ENCODE results near the gene PLXNA4.

Gene PLXNA4

GRCh38 chr7:132142006-132142405, 434.3 kb downstream of the PLXNA4 start:
- no peak for DNase-seq (ENCODE audit: low spot score)

- no peak for DNase-seq (ENCODE audit: low spot score)
Measured at GRCh38 chr7:132141109-132141508, 435.2 kb downstream of the PLXNA4 start.

DNA sequence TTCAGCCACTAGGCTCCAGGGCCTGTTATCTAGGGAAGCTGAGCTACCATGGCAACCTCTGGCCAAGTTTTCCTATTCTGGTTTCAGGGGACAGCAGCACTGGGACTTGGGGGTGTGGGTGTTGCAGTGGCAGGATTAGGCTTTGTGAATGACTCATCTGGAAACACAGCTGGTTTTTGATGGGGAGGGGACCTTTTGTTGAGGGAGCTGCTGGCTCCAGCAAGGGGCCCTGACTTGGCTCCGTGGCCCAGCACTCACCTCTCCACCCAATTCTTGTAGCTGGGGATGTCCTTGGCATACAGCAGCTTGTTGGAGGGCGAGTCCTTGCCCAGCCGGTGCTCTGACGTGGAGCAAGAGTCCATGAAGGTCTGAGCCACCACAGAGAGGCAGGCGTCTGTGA, 435.9 kb downstream of the PLXNA4 start:
- DNase-seq (ENCODE audit: low spot score): no peak

DNA sequence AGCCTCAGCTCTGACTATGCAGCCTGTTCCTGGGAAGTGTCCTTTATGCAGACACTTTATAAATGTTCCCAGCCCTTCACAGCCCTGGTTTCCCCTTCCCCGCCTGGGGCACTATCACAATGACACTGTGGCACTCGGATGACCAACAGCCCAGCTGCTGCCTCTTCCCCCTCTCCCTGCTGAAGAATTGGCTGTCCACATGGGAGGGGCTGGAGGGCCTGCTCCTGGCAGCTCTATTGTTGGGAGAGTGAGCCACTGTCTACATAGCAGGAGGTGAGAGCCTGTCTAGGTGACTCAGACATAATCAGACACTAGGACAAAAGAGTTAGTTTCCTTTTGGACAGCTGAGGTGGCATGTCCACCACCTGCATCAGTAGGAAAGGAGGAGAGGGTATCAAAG, 437.5 kb downstream of the PLXNA4 start:
- DNase-seq (ENCODE audit: low spot score): no peak

DNA sequence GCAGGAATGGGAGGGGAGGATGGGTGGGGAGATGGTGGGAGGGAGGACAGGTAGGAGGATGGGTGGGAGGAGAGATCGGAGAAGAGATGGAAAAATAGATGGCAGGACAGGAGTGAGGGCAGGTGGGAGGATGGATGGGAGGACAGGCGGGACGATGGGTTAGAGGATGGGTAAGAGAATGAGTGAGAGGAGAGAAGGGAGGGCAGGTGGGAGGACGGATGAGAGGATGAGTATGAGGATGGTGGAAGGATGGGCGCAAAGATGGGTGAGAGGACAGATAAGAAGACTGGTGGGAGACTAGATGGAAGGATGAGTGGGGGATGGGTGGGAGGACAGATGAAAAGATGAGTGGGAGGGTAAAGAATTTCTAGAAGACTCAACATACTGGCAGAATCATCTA, 438.6 kb downstream of the PLXNA4 start:
- no peak for DNase-seq (ENCODE audit: low spot score)

GRCh38 chr7:132135746-132136385, 440.4 kb downstream of the PLXNA4 start:
- no peak for DNase-seq (ENCODE audit: low spot score)

DNA sequence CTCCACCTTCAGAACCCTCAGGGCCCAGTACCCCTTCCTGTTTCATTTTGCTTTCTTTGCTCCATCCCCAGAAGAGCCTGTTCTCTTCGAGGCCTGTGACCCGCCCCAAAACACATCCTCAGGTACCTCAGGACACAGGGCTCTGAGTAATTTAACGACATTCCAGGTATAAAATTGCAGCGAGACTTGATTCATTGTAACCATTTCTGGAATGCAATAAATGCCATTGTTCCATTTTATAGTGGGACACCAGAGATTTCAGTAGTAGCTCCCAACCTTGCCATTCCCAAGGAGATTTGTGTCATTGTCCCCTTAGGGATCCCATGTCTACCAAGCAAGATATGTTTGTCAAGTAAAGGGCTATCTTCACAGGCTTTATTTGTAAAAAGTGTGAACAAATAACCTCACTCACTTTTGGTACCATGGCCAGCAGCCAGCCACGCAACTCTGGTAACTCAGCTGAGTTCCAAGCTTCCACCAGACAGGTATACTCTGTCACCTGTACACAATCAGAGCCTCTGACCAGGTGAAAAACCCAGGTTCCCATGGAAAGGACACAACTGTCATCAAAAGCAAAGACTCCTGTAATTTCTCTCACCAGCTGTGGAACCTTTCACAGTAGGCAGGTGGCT, 441.3 kb downstream of the PLXNA4 start:
- no peak for DNase-seq (ENCODE audit: low spot score)

DNA sequence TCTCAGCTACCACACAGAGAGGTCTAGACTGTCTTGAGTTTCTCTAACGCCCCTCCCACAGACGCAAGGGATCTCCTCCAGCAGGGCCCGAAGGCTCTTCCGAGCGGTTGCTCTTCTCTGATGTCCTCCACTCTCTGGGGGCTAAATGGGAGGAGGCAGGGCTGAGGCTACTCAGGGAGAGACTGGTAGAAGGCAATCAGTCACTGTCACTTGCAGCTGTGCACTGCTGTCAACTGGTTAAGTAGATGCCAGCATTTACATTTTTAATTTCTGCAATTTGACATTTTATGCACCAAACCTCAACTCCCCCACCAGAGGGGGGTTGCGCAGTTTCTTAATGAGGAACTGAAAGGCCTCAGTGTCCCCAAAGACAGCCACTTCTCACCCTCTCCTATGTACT, 442.8 kb downstream of the PLXNA4 start:
- no peak for DNase-seq (ENCODE audit: low spot score)

- no peak for DNase-seq (ENCODE audit: low spot score)
Measured at GRCh38 chr7:132131196-132131595, 445.1 kb downstream of the PLXNA4 start.

DNA sequence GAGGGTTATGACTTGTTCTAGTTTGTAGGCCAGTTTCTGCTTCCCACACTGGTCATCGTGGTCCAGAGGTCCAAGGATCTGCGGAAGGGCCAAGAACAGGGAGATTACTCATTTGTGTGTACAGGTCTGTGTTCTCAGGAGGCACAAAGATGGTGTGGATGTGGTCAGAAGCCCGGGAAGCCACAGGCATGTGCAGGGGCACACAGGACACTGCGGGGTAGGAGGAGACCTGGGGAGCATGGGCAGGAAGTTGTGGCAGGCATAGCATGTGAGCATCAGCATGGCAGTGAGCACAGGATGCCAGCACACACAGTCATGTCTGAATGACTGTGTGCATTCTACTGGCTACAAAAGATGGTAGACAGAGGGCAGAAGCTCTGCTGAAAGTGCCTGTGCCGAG, 445.8 kb downstream of the PLXNA4 start:
- DNase-seq (ENCODE audit: low spot score): no peak

GRCh38 chr7:132125872-132126595, 450.2 kb downstream of the PLXNA4 start:
- DNase-seq (ENCODE audit: low spot score): no peak

DNA sequence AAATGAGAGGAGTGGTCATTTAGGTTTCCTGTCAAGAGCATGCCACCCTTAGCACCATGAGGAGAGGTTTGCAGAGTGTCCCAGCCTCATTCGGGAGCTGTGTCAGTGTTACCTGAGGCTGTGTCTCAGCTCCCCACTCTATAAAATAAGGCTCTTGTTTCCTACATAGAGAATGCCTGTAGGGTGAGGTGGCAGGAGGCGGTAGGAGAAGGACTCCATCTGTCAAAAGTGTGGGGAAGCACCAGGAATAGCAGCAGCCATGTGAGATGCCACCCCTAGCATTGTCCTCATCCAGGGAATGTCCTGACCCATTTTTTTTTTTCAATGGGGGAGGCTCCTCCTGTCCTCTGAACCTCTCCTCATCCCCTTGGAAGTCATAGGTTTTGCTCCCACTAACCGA, 451.2 kb downstream of the PLXNA4 start:
- no peak for DNase-seq (ENCODE audit: low spot score)

GRCh38 chr7:132124575-132124974, 451.7 kb downstream of the PLXNA4 start:
- no peak for DNase-seq (ENCODE audit: low spot score)

DNA sequence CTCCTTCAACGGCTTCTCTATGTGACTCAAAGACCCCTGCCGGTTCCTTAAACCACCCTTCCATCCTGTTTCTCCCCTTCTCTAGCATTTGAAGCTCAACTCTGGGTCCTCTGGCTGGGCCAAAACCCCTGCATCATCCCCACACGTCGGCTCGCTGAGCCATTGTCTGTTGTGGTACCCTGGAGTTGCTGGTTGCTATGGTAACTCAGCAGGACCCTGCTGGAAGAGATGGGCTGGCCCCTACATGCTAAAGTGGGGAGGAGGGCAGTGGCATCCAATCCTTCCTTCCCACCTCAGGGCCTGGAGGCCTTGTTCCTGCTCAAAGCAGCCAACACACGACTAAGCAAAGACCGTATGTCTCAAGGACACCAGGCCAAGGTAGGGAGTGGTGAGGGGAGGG, 452.5 kb downstream of the PLXNA4 start:
- DNase-seq (ENCODE audit: low spot score): no peak

- no peak for DNase-seq (ENCODE audit: low spot score)
Measured at GRCh38 chr7:132122901-132123300, 453.4 kb downstream of the PLXNA4 start.

- DNase-seq (ENCODE audit: low spot score): no peak
Measured at GRCh38 chr7:132121987-132122386, 454.3 kb downstream of the PLXNA4 start.

- DNase-seq (ENCODE audit: low spot score): no peak
Measured at GRCh38 chr7:132118641-132119040, 457.6 kb downstream of the PLXNA4 start.

- no peak for DNase-seq (ENCODE audit: low spot score)
Measured at GRCh38 chr7:132117636-132118035, 458.6 kb downstream of the PLXNA4 start.

- no peak for DNase-seq (ENCODE audit: low spot score)
Measured at GRCh38 chr7:132117181-132117580, 459.1 kb downstream of the PLXNA4 start.

- DNase-seq (ENCODE audit: low spot score): no peak
Measured at GRCh38 chr7:132116369-132116768, 459.9 kb downstream of the PLXNA4 start.

- DNase-seq (ENCODE audit: low spot score): no peak
Measured at GRCh38 chr7:132115758-132116157, 460.5 kb downstream of the PLXNA4 start.

DNA sequence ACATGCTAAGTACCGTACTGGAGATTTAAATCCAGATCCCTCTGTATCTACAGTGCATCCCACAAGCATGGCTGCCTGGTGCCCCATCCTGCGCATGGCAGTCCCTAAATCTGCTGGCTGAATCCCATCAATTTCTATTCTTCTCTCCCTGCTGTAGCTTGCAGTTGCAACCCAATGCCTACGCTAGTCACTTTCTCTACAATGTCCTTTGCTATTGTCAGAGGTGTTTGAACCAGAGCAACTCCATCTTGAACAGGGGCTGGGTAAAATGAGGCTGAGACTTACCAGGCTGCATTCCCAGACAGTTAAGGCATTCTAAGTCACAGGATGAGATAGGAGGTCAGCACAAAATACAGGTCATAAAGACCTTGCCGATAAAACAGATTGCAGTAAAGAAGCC, 461.2 kb downstream of the PLXNA4 start:
- no peak for DNase-seq (ENCODE audit: low spot score)

GRCh38 chr7:132114411-132114810, 461.9 kb downstream of the PLXNA4 start:
- no peak for DNase-seq (ENCODE audit: low spot score)
